Measurements from ENCODE around the gene OST4.

- TF ChIP-seq EZH2 (IDR thresholded peaks at IDR 0.05) (no peak), FOXP2 (optimal IDR thresholded peaks at IDR 0.05; ENCODE audit: control extremely low read depth, extremely low read length, insufficient read depth) (no peak), POLR2AphosphoS5 (IDR thresholded peaks at IDR 0.05; ENCODE audit: borderline replicate concordance, low read depth, low read length) (no peak; the same call in 1 of the 2 replicates)
Measured at GRCh38 chr2:27096748-27097297, 25.4 kb upstream of the OST4 start.
